GM23248 (cell line): ENCODE measurements around the gene CD84.

Experiments
- EZH2 ChIP-seq: fragments of 200-600 bp; sonication (generic); IDR thresholded peaks from 2 replicates; pipeline ENCODE4 v1.6.1; 2018; ENCODE audit warnings: antibody characterized with exemption, mild to moderate bottlenecking; ENCODE audit not compliant: insufficient read depth, poor library complexity, severe bottlenecking
- EZH2phosphoT487 ChIP-seq: fragments of 200-600 bp; sonication (generic); IDR thresholded peaks from 2 replicates; pipeline ENCODE4 v1.6.1; 2018; ENCODE audit warnings: antibody characterized with exemption, moderate library complexity, mild to moderate bottlenecking, low read depth; ENCODE audit not compliant: insufficient read depth

- TF ChIP-seq EZH2phosphoT487, result no peak
- no peak for TF ChIP-seq EZH2
Measured at GRCh38 chr1:160492617-160493016, 86.7 kb downstream of the CD84 start.
